HG02678 (cell line): Measurements from ENCODE around the gene KLK13.

Experiments
- ATAC-seq: cut with Tn5 transposase; IDR thresholded peaks from one replicate; pipeline ENCODE4 v1.9.1; 2021; ENCODE audit warnings: mild to moderate bottlenecking, moderate library complexity; ENCODE audit not compliant: unreplicated experiment

The KLK13 gene

DNA sequence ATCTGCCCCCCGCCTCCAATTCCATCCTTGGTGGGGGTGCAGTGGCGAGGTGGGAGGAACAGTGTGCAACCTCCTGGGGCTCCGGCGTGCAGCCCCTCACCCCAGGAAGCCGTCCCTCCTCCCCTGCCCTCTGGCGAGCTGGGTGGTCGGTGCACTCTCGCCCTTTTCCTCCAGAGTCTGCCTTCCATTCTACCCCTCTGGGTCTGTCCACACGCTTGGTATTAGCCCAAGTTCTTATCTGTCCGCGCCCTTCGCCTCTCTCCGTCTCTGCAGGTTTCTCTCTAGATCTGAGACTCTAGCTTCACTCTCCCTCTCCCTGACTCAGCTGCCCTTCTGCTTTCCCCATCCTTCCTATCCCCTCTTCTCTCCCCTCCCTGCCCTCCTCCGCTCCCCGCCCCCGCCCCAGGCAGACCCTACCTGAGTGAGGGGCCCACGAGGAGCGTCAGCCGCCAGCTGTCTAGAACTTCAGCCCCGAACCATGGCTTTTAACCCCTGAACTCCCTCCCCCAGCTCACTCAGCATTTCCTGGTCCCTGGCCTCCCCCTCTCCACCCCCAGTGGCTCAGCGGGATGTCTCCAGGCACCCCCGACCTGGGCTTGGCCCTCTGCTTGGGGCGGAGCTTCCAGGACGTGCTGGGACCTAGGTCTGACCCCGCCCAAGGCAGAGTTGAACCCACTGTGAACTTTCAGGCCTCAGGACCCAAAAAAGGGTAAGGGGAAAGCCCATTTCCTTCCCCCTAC lies 499 bp upstream of the KLK13 start:
- no peak for ATAC-seq

DNA sequence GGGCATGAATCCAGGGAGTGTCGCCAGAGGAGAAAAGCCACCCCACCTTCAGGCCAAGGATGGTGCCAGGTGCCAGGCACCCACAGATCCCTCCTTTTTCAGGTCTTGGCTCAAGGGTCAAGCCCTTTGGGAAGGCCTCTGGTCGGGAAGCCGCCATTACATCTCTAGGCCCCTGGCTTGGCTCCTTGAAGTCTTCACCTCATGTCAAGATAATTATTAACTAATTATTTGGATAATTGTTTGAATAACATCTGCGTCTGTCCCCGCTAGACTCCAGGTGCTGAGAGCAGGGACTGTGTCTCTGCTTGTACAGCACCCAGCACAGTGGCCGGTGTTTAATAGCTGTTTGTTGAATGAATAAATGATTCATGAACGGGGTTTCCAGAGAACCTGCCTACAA lies 1.2 kb downstream of the KLK13 start:
- ATAC-seq: no peak

DNA sequence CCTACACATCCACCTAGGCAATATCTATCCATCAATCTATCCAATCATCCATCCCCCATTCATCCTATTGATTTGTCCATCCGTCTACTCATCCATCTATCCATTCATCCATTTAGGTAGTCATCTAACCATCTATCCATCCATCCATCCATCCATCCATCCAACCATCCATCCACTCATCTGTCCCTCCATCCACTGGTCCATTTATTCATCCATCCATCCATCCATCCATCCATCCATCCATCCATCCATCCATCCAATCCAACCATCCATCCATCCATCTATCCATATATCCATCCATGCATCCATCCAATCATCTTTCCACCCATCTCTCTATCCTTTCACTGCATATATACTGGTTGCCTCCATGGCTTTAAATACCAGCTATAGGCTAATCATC lies 3.9 kb downstream of the KLK13 start:
- ATAC-seq: no peak

DNA sequence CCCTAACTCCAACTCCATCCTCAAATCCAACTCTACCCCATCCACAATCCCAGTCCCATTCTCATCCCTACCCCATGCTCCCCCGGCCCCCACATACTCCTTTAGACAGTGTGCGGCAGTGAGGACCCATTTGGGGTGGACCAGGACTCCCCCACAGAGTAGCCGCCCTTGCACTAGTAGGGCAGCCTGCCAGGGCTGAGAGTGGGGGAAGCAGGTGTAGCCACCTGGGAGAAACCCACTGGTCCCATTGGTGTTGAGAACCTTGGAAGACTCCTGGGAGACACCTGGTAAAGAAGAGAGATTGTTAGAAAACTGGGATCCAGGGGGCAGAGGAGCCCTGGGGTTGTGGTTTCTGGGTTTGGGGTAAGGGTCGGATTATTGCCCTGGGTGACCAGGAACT lies 4.6 kb downstream of the KLK13 start:
- no peak for ATAC-seq

DNA sequence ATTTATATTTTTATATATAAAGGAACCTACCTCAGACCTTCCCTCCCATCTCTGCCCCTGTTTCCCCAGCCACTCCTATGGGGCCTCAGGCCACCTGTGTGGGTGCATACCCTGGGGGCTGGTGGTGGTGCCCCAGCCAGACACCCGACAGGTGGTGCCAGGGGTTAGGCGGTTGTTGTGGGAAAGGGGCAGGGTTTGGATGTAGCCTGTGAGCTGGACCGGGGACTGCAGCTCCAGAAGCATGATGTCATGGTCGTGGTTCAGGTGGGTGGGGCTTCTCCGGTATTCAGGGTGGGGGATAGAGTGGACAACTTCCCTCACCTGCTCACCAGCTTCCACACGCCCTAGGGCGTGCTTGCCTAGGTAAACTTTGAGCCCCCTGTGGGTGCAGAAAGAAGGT lies 5.2 kb downstream of the KLK13 start:
- ATAC-seq: no peak

DNA sequence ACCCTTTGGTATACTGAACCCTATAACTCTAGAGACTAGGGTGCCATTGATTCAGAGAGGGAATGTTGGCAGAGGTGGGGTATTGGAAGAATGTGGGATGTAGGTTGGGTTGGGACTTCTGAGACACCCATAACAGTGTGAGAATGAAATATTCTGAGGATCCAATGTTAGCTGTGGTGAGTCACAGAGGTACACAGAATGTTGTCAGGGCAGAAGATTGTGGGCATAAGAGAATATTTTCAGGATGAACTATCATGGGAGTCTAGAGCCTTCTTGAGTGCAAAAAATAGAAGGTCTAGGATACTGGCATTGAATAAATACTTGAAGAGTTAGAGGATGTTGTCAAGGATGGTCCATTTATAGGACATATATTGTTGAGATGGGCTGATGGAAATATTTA lies 9.0 kb downstream of the KLK13 start:
- no peak for ATAC-seq

DNA sequence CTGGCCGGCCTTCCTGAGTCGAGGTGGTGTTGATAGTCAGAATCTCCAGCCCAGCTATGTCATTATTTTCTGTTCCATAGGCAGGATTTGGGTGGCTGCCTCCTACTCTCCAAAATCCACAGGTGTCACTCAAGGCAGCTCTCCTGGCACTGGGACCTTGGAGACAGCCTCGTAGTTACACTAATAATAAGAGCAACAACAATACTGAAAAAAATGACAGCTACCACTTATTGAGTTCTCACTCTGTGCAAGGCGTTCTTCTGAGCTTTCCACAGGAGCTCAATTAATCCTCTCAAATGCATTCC lies 17.9 kb downstream of the KLK13 start:
- no peak for ATAC-seq

DNA sequence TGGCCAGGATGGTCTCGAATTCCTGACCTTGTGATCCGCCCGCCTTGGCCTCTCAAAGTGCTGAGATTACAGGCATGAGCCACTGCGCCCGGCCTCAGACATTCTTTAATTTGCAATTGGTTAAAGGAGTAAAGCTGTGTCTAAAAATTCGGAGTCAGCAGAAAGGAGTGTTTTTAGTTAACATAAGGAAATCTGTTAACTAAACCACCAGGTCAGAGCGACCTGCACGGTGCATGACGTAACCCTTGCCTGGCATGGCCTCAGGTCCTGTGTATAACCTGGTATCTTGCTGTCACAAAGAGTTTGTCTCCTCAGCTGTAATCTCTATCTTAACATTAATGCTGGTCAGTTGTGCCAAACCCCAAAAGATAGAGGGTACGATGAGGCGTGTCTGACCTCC lies 20.6 kb downstream of the KLK13 start:
- no peak for ATAC-seq

DNA sequence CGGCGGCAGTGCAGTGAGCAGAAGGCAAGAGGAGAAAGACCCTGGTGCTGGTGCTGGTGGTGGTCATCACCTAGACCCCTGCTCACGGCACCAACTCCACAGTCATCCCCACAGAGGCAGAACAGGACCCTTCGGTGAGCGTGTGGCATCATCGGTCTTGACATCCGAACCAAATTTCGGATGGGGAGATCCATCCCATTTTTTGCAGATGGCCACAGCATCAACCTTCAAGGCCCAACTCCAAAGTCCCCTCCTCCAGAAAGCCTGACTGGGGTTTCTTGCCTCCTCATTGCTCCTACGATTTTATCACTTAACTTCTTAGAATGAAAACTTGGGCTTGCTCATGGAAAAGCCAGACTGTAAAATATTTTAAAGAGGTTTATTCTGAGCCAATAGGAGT lies 21.4 kb downstream of the KLK13 start:
- no peak for ATAC-seq

DNA sequence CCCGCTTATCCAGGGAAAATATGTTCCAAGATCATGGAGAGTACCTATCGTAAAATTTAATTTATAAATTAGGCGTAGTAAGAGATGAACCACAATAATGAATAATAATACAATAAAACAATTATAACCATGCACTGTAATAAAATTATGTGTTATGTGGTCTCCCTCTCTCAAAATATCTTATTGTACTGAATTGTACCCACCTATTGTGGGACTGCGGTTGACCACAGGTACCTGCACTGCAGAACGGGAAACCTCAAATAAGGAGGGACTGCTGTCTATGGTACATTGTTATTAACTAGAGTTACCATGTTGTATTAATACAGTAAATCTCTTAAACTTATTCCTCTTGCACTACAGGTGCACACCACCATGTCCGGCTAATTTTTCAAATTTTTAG lies 24.7 kb downstream of the KLK13 start:
- ATAC-seq: no peak

DNA sequence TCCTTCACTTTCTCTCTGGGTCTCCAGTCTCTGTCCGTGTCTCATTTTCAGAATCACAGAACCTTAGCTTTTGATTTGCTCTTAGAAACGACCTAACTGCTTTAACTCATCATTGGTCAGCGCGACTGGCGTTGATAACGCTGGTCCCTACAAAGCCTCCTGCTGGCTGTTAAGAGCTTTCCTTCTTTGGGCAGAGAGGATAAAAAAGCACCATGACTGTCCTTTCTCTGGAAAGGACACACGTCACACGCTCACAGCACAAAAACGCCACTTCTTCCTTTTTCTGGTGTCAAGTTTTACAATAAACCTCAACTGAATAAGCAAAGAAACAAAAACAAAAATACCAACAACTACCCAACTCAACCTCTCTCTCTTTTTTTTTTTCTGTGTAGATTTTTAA lies 28.4 kb downstream of the KLK13 start:
- no peak for ATAC-seq

DNA sequence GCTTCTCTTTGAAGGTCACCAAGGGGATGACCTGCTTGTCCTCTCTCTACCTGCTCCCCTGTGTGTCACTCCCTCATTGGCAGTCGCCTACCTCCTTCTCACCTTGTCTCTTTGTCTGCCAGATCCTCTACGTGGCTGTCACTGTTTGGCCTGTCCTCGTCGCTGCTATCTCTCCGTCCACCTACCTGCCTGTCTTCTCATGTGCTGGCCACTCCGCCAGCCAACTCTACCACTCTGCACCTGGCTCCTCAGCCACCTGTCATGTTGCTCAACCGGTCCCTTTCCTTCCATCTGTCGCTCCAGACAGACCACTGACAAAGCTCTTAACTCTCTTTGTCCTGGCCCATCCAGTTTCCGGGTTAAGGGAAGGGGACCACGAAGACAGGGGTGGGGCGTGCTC lies 30.2 kb downstream of the KLK13 start, which contains the start of gene KLK12:
Gene KLK12 (minus strand): TSS at position 299 of the 400 bp plus-strand sequence. CDS start 381 bp downstream, outside the sequence.
- ATAC-seq: no peak

DNA sequence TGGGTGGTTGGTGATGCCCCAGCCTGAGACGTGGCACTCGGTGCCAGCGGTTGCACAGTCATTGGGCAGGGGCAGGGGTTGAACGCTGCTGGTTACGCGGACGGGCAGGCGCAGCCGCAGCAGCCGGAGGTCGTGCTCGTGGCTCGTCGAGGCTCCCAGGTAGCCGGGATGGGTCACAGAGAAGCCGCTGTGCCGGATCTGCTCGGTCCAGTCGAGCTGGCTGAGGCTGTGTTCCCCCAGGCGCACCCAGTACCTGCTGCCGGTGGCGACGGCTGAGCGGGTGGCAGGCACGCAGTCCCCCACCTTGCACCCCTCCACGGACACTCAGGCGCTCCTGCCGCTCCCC lies 33.0 kb downstream of the KLK13 start:
- no peak for ATAC-seq

DNA sequence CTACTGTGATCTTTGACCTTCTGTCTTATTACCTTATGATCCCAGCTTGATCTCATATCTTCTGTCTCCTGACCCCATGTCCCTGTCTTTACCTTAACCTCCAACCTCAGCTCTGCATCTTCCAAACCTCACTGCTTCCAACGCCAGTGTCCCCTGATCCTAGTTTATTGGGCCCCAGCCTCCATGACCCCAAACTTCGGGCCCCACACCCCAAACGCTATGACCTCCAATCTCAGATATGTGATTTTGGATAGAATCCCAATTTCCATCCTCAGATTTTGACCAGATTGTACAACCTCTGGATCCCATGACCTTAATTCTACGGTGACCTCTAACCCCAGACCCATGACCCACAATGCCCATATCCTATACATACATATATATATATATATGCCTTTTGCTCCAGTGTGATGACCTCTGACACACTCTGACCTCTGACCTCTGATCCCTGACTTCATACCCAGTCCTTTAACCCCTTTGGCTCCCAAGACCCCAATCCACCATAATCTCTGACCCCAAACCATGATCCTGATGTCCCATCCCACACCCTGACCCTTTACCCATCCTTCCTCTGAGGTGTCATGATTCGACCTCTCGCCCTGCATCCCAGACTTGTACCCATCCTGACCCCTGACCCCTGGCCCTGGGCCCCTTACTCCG lies 33.5 kb downstream of the KLK13 start:
- ATAC-seq: no peak

DNA sequence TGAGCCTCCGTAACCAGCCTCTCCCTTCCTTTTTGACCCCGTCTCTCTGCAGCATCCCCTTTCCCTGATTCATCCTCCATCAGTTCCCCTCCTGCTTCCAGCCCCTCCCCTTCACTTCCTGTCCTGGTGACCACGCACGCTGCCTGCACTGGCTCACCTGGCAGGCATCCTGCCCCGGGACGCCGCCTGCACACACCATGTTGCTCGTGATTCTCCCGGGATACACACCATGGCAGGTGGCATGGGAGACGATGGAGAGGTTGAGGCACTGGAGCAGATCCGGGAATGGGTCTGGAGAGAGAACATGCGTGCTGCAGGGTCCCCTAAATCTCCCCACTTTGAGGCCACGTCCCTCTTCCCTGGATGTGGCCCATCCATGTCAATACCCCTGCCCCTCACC lies 34.3 kb downstream of the KLK13 start:
- ATAC-seq: no peak

DNA sequence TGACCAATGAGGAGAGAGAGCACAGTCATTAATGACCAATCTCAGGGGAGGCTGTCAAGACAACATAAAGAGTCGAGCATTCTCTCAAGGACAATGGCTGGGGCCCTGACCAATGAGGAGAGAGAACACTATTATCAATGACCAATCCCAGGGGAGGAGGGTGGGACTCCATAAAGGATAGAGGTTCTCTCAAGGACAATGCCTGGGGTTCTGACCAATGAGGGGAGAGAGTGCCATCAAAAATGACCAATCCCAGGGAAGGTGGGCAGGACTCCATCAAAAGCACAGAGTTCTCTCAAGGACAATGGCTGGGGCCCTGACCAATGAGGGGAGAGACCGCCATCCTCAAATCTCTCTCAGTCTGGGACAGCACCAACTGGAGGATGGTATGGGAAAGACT lies 35.2 kb downstream of the KLK13 start:
- ATAC-seq: no peak

DNA sequence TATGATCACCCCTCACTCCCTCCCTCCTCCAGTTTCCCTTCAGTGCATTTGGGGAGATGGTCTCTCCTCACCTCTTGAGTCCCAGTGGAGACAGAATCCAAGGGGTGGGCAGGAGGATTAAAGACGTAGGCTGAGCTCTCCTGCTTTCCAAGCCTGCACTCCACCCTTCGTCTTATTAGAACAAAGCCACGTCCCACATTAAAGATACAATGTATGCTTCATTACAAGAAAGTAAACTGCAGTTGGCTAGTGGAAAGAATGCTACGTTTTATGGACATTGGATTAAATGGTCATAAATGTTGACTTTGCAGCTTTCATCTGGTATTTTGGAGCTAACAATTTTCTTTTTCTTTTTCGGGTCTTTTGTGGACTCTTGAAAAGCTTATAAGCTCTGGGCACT lies 37.0 kb downstream of the KLK13 start:
- no peak for ATAC-seq

DNA sequence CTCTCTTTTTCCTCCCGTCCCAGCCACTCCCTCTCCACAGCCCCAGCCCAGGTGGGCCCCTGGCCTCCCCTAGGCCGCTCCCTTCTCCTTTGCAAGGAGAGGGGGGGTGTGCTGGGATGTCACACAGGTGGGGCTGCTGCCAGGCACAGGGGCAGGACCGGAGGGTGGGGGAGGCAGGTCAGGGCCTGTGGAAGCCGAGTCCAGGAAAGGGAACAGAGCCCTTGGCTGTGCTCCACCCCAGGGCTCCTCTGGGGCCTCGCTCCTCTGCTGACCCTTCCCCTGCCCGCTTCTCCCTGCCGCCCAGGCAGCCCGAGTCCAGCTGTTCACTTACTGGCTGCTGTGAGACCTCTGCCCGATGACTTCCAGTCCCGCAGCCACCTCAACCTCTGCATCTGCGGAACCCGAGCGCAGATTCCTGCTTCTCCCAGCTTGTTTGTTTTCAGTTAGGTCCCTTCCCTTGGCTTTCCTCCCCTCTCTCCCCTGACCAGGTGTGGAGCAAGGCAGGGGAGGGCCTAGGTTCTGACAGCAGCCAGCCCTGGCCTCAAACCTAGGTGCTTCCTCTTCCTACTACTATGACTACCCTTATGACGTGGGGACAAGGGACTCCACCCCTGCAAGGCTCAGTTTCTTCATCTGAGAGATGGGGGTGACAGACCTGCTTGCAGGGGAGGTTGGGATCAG lies 37.6 kb downstream of the KLK13 start:
- no peak for ATAC-seq

DNA sequence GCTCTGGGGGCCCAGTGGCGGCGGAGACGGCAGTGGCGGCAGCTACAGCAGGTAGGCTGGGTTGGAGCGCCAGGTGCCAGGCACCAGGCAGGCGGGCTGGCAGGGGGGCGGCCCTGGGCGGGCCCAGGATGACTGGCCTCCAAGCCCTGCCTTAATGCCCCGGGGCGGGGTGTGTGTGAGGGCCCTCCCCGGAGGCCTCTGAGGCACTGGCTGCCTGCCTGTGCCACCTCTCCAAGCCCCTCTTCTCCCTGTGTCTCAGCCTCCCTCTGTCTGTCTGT lies 38.4 kb downstream of the KLK13 start, which contains the start of gene KLK11:
Gene KLK11 (minus strand): TSS at position 63 of the 278 bp plus-strand sequence. CDS start 985 bp downstream, outside the sequence.
- no peak for ATAC-seq

DNA sequence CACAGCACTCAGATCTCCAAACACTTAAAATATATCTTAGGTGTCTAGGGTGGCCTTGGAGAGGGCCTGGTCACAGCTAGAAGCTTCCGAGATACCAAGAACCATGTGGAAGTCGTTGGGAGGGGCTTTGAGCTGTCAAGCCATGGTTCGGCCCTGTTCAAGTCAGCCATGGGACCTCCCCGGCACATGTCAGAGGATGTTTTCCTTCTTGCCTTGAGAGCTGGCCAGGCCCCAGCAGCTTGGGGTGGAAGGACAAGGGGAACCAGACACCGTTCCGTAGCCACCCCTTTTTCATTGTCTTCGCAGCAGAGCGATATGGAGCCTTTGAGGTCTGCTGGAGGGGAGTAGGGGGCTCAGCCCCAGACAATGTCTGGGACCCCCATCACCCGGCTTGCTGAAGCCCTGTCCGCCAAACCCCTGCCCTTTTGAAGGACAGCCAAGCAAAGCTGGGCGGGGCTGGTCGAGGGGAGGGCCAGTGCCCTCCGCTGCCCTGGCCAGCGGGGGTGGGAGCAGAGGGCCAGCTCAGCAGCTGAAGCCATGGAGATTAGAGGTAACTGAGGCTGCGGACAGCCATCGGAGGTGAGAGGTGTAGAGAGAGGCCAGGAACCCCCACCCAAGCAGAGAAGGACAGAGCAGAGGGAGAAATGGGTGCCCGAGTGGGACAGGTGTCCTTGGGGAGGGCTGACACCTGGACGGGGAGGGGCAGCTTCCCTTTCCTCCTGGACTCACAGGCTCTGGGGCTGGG lies 38.9 kb downstream of the KLK13 start:
- no peak for ATAC-seq

DNA sequence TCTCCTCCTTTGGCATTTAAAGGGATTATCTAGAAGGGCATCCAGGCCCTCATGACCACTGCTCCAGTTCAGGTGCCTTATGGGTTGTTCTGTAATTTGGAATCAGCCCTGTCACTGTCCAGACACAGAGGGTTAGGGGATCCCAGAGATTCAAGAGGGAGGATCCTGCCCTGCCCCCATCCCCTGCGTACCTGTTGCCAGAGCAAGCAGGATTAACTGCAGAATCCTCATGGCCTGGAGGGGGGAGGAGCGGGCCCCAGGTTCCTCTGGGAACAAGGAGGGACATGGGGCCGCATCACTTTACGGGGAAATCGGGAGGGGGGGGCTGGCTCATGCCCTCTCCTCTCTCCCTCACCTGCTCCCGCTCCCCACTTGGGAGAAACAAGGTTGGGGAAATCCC lies 39.5 kb downstream of the KLK13 start:
- no peak for ATAC-seq

DNA sequence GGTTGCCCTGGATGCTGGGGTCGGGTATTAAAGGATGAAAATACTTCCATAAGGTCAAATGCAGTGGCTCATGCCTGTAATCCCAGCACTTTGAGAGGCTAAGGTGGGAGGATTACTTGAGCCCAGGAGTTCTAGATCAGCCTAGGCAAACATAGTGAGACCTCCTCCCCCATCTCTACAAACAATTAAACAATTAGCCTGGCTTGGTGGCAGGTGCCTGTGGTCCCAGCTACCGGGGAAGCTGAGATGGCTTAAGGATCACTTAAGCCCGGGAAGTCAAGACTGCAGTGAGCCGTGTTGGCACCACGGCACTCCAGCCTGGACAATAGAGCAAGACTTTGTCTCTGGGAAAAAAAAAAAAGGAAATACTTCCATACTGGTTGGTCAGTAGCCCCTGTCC lies 40.0 kb downstream of the KLK13 start:
- no peak for ATAC-seq
